HuH-7 (cell line): ENCODE results near the gene POLD1.
A peak's percentile ranks its signal among the peaks of the same experiment; 100 is the strongest.
"Not testable (repeated sequence)": the region's sequence is repeated elsewhere in the genome, so short reads cannot be mapped to it uniquely, and the experiment has no call there.

Experiments used
- DNase-seq: peaks from one replicate; pipeline ENCODE4 v3.0.0; 2011; ENCODE audit warnings: low spot score

Gene POLD1

DNA sequence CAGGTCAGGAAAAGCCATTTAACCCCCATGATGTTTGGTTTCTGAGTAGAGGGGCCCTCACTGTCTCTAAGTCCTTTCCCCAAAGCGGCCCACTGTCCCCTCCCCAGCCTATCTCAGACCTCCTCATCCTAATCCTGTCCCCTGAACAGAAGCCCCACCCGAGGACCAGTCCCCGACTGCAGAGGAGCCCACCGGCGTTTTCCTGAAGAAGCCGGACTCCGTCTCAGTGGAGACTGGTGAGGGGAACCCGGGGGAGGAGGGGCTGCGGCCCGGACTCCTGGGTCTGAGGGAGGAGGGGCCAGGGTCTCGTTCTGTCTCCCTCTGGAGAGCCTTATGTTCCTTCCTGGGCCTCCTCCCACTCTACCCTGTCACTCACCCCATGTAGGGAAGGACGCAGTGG lies 51.5 kb downstream of the POLD1 start:
- DNase-seq: no peak

DNA sequence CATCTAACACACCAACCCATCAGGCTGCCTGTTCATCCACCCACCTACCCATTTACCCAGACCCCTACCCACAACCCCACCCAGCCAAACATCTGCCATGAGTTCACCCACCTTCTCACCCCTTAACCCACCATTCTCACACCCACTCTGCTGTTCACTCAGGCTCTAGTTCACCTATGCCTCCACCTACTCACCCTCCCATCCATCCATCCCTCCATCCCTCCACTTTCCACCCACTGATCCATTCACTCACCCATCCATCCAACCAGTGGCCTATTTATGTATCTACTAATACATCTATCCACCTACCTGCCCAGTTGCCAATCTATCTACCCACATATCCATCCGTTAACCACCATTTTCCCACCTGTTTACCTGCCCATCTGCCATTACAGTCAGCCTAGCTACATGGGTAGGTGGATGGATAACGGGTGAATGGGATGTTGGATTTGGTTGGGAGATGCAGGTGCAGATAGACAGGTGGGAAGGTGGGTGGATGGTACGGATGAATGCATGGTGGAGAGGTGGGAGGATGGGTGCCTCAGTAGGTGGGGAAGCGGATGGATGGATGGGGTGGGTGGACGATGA lies 53.8 kb downstream of the POLD1 start:
- no peak for DNase-seq

GRCh38 chr19:50439130-50439529 lies 55.0 kb downstream of the POLD1 start:
- DNase-seq: not testable (repeated sequence)

GRCh38 chr19:50444059-50444458 lies 59.9 kb downstream of the POLD1 start:
- DNase-seq: no peak

- no peak for DNase-seq
Measured at GRCh38 chr19:50447053-50447452, 62.9 kb downstream of the POLD1 start.

DNA sequence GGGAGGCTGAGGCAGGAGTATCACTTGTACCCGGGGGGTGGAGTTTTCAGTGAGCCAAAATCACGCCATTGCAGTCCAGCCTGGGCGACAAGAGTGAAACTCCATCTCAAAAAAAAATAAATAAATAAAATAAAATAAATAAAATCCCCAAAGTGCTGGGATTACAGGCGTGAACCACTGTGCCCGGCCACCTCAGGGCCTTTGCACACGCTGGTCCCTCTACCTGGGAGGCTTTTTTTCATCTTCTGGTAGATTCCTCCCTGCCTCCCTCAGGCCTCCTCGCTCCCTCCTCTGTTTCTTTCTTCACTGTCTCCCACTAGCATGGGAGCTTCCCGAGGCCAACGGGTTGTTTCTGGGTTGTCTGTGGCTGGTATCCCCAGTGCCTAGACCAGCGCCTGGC lies 63.6 kb downstream of the POLD1 start:
- DNase-seq: no peak

GRCh38 chr19:50449236-50449899 lies 65.2 kb downstream of the POLD1 start:
- no peak for DNase-seq

- no peak for DNase-seq
Measured at GRCh38 chr19:50450369-50451222, 66.4 kb downstream of the POLD1 start.

- DNase-seq: no peak
Measured at GRCh38 chr19:50451223-50451534, 67.0 kb downstream of the POLD1 start.

- DNase-seq: no peak
Measured at GRCh38 chr19:50453243-50453642, 69.1 kb downstream of the POLD1 start.

GRCh38 chr19:50455992-50456391 lies 71.8 kb downstream of the POLD1 start:
- DNase-seq: no peak

DNA sequence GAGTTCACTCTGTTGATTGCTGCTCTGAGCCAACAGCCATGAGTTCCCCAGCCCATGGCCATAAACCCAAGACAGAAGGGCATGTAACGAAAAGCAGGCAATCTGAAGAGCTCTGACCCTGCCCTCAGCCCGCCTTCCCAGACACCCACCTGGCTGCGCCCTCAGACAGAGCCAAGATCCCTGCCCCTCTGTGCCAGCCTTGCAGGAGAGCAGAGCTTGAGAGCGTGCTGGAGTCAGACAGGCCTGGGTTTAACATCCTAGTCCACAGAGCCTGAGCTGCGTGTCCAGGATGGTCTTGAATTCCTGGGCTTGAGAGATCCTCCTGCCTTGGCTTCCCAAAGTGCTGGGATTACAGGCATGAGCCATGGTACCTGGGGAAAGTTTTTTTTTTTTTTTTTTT lies 73.2 kb downstream of the POLD1 start:
- DNase-seq: no peak

- DNase-seq: no peak
Measured at GRCh38 chr19:50458396-50459066, 74.4 kb downstream of the POLD1 start.

- DNase-seq: no peak
Measured at GRCh38 chr19:50459067-50459456, 74.9 kb downstream of the POLD1 start.

GRCh38 chr19:50459638-50460037 lies 75.5 kb downstream of the POLD1 start:
- DNase-seq: no peak

GRCh38 chr19:50460161-50460765 lies 76.1 kb downstream of the POLD1 start:
- peak; percentile 49 for DNase-seq

DNA sequence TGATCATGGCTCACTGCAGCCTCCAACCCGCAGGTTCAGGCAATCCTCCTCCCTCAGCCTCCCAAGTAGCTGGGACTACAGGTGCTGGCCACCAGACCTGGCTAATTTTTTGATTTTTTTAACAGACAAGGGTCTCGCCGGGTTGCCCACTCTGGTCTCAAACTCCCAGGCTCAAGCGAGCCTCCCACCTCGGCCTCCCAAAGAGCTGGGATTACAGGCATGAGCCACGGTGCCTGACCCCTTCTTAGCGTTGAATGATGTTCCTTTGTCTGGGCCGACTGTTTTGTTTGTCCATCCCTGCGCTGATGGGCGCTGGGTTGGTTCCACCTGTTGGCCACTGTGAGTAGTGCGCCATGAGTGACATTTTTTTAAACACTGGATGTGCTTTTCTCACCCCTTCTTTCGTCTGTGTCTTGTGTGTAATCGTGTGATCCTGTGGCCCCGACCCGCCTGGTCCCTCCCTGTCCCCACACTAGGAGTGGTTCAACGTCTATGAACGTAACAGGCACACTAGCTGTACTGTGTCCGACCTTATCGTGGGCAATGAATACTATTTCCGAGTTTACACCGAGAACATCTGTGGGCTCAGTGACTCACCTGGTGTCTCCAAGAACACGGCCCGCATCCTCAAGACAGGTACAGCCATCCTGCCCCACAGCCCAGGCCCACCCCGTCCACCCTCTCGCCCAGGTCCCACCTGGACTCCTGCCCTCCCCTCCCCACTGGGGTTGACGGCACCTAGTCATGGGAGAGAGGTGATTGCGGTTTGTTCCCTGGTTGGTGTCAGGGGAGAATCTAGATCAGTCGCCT lies 77.1 kb downstream of the POLD1 start:
- DNase-seq: peak; percentile 96

DNA sequence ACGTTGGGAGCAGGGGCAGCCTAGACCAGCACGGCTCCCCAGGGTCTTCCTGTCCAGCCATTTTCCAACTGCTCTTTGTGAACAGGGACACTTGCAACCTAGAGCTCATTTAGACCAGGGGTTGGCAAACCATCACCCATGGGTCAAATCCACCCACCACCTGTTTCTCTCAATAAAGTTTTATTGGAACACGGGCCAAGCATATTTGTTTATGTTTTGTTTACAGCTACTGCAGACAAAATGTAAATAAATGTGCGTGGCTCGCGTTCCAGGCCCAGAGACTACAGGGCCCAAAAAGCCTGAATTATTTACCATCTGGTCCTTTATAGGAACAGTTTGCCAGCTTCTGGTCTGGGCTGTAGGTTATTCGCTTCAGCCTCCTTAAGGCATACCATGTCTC lies 78.8 kb downstream of the POLD1 start:
- DNase-seq: no peak

- DNase-seq: no peak
Measured at GRCh38 chr19:50464348-50464747, 80.2 kb downstream of the POLD1 start.

- no peak for DNase-seq
Measured at GRCh38 chr19:50465000-50465399, 80.9 kb downstream of the POLD1 start.

DNA sequence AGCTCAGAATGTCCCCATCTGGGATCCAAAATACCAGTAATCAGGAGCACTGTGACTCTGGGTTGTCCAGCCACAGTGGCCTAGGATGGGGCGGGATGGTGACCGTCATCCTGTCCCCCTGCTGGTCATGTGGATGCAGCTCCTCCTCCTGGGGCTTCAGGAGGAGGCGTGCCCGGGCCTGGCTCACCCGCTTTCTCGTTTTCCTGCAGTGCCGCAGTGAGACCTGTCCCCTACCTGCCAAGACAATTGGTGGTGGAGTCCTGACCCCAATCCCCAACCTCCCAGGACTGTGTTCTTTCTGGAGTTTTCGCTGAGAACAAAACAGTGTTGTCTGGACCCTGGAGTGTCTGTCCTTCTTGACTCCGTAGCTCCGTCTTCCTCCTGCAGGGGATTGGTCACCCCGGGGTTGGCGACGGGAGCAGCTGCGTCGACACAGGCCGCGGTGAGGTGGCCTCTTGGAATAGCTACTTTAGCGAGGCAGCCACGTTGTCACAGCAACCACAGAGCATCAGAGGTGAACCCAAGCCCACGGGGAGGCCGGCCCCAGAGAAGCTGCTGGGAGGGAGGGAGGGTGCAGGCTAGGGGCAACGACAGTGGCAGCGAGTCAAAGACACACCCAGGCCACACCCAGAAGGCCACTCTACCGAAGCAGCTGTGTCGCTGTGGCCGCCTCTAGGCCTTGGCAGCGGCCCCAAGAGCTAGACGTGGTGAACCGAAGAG lies 82.0 kb downstream of the POLD1 start:
- peak; percentile 67 for DNase-seq
